Measurements from ENCODE around the gene CAMK2N2.

Gene CAMK2N2

GRCh38 chr3:184261854-184262763 lies 756 bp upstream of the CAMK2N2 start:
- ATAC-seq (replicated peaks; ENCODE audit: extremely low read depth, poor library complexity, severe bottlenecking) (peak; percentile 7), DNase-seq (ENCODE audit: low spot score in 2 of 2) (no peak)
- Mint-ChIP-seq H3K36me3 (ENCODE audit: insufficient read depth) (peaks cover 9% of the 10 kb centered on the region), H3K27me3 (peaks cover 4% of the 10 kb centered on the region), H3K4me3 (peak overlapping the region; percentile 74), H3K9me3 (no peaks in the 10 kb centered on the region), H3K4me1 (peaks cover 25% of the 10 kb centered on the region), H3K27ac (ENCODE audit: low read depth) (no peak overlapping the region)

- peak overlapping the region; percentile 74 for H3K4me3 Mint-ChIP-seq
- no peaks in the 10 kb centered on the region for H3K9me3 Mint-ChIP-seq
- H3K4me1 Mint-ChIP-seq, result peaks cover 25% of the 10 kb centered on the region
- H3K36me3 Mint-ChIP-seq (ENCODE audit: insufficient read depth), result peaks cover 9% of the 10 kb centered on the region
- H3K27ac Mint-ChIP-seq (ENCODE audit: low read depth), result peak overlapping the region; percentile 78
- ATAC-seq (replicated peaks; ENCODE audit: extremely low read depth, poor library complexity, severe bottlenecking) (no peak), DNase-seq (ENCODE audit: low spot score in 2 of 2) (no peak)
- H3K27me3 Mint-ChIP-seq, result no peaks in the 10 kb centered on the region
Observed at GRCh38 chr3:184260724-184261269, 556 bp downstream of the CAMK2N2 start.

GRCh38 chr3:184259878-184260723 lies 1.3 kb downstream of the CAMK2N2 start:
- ATAC-seq (replicated peaks; ENCODE audit: extremely low read depth, poor library complexity, severe bottlenecking) (peak; percentile 56), DNase-seq (ENCODE audit: low spot score in 2 of 2) (no peak)
- H3K4me3 Mint-ChIP-seq, result peak overlapping the region; percentile 74
- peaks cover 25% of the 10 kb centered on the region for H3K4me1 Mint-ChIP-seq
- no peaks in the 10 kb centered on the region for H3K9me3 Mint-ChIP-seq
- no peaks in the 10 kb centered on the region for H3K27me3 Mint-ChIP-seq
- peak overlapping the region; percentile 78 for H3K27ac Mint-ChIP-seq (ENCODE audit: low read depth)
- H3K36me3 Mint-ChIP-seq (ENCODE audit: insufficient read depth), result peaks cover 9% of the 10 kb centered on the region

- no peak for DNase-seq (ENCODE audit: low spot score in 2 of 2)
- no peaks in the 10 kb centered on the region for H3K27me3 Mint-ChIP-seq
- H3K36me3 Mint-ChIP-seq (ENCODE audit: insufficient read depth), result peaks cover 9% of the 10 kb centered on the region
- H3K27ac Mint-ChIP-seq (ENCODE audit: low read depth), result peak overlapping the region; percentile 68
- peaks cover 25% of the 10 kb centered on the region for H3K4me1 Mint-ChIP-seq
- H3K9me3 Mint-ChIP-seq, result no peaks in the 10 kb centered on the region
- H3K4me3 Mint-ChIP-seq, result peak overlapping the region; percentile 74
- ATAC-seq (replicated peaks; ENCODE audit: extremely low read depth, poor library complexity, severe bottlenecking), result no peak
Observed at GRCh38 chr3:184259396-184259877, 1.9 kb downstream of the CAMK2N2 start.

- Mint-ChIP-seq H3K27ac (ENCODE audit: low read depth) (peak overlapping the region; percentile 68), H3K9me3 (no peaks in the 10 kb centered on the region), H3K36me3 (ENCODE audit: insufficient read depth) (peaks cover 9% of the 10 kb centered on the region), H3K4me1 (peaks cover 25% of the 10 kb centered on the region), H3K27me3 (no peaks in the 10 kb centered on the region), H3K4me3 (peak overlapping the region; percentile 74)
- ATAC-seq (replicated peaks; ENCODE audit: extremely low read depth, poor library complexity, severe bottlenecking) (no peak), DNase-seq (ENCODE audit: low spot score in 2 of 2) (no peak)
Observed at GRCh38 chr3:184258926-184259325, 2.4 kb downstream of the CAMK2N2 start.

- Mint-ChIP-seq H3K4me1 (peaks cover 19% of the 10 kb centered on the region), H3K27me3 (no peaks in the 10 kb centered on the region), H3K27ac (ENCODE audit: low read depth) (no peak overlapping the region), H3K4me3 (no peak overlapping the region), H3K36me3 (ENCODE audit: insufficient read depth) (peaks cover 7% of the 10 kb centered on the region), H3K9me3 (no peaks in the 10 kb centered on the region)
- ATAC-seq (replicated peaks; ENCODE audit: extremely low read depth, poor library complexity, severe bottlenecking) (no peak), DNase-seq (ENCODE audit: low spot score in 2 of 2) (no peak)
Observed at GRCh38 chr3:184257083-184257915, 4.1 kb downstream of the CAMK2N2 start.

GRCh38 chr3:184255291-184256039 lies 5.9 kb downstream of the CAMK2N2 start:
- H3K27ac Mint-ChIP-seq (ENCODE audit: low read depth), result no peak overlapping the region
- H3K4me3 Mint-ChIP-seq, result no peak overlapping the region

GRCh38 chr3:184250167-184250828 lies 11.1 kb downstream of the CAMK2N2 start:
- peaks cover 15% of the 10 kb centered on the region for H3K36me3 Mint-ChIP-seq (ENCODE audit: insufficient read depth)
- no peaks in the 10 kb centered on the region for H3K27me3 Mint-ChIP-seq
- DNase-seq (ENCODE audit: low spot score in 2 of 2) (peak; percentile 82 to 88), ATAC-seq (replicated peaks; ENCODE audit: extremely low read depth, poor library complexity, severe bottlenecking) (peak; percentile 73)
- H3K4me1 Mint-ChIP-seq, result peaks cover 22% of the 10 kb centered on the region
- no peaks in the 10 kb centered on the region for H3K9me3 Mint-ChIP-seq
- peak overlapping the region; percentile 96 for H3K27ac Mint-ChIP-seq (ENCODE audit: low read depth)
- peak overlapping the region; percentile 96 for H3K4me3 Mint-ChIP-seq

More at GRCh38 chr3:184255291-184256039, 5.9 kb downstream of the CAMK2N2 start:
- Mint-ChIP-seq H3K4me1 (peaks cover 9% of the 10 kb centered on the region), H3K36me3 (ENCODE audit: insufficient read depth) (peaks cover 5% of the 10 kb centered on the region), H3K27me3 (no peaks in the 10 kb centered on the region), H3K9me3 (no peaks in the 10 kb centered on the region)
- DNase-seq (ENCODE audit: low spot score in 2 of 2), result no peak
- ATAC-seq (replicated peaks; ENCODE audit: extremely low read depth, poor library complexity, severe bottlenecking), result no peak

GRCh38 chr3:184249412-184250166 lies 11.8 kb downstream of the CAMK2N2 start, which contains the start of gene EEF1AKMT4:
EEF1AKMT4 (plus strand) TSS chr3:184249672; CDS start chr3:184249695, 23 bp downstream.
- peak; percentile 89 for ATAC-seq (replicated peaks; ENCODE audit: extremely low read depth, poor library complexity, severe bottlenecking)

More at GRCh38 chr3:184249412-184250166, 11.8 kb downstream of the CAMK2N2 start, which contains the start of gene EEF1AKMT4:
- peak within 1 kb of the TSS; percentile 96 for H3K27ac Mint-ChIP-seq (ENCODE audit: low read depth)
- H3K4me1 Mint-ChIP-seq, result peaks cover 22% of the 10 kb centered on the region
- peak within 1 kb of the TSS; percentile 96 for H3K4me3 Mint-ChIP-seq
- peak; percentile 91 for DNase-seq (ENCODE audit: low spot score in 2 of 2)
- H3K27me3 Mint-ChIP-seq, result no peaks in the 10 kb centered on the region
- H3K9me3 Mint-ChIP-seq, result no peaks in the 10 kb centered on the region
- H3K36me3 Mint-ChIP-seq (ENCODE audit: insufficient read depth), result peaks cover 19% of the 10 kb centered on the region

Data from central memory CD8-positive, alpha-beta T cell (primary cell).